HG02938 (cell line): ENCODE measurements around the gene ZBTB17.
A peak's percentile ranks its signal among the peaks of the same experiment; 100 is the strongest.

Experiments used
- ATAC-seq: cut with Tn5 transposase; IDR thresholded peaks from one replicate; pipeline ENCODE4 v1.9.1; 2021; ENCODE audit warnings: mild to moderate bottlenecking, moderate library complexity; ENCODE audit not compliant: unreplicated experiment

ZBTB17 gene

DNA sequence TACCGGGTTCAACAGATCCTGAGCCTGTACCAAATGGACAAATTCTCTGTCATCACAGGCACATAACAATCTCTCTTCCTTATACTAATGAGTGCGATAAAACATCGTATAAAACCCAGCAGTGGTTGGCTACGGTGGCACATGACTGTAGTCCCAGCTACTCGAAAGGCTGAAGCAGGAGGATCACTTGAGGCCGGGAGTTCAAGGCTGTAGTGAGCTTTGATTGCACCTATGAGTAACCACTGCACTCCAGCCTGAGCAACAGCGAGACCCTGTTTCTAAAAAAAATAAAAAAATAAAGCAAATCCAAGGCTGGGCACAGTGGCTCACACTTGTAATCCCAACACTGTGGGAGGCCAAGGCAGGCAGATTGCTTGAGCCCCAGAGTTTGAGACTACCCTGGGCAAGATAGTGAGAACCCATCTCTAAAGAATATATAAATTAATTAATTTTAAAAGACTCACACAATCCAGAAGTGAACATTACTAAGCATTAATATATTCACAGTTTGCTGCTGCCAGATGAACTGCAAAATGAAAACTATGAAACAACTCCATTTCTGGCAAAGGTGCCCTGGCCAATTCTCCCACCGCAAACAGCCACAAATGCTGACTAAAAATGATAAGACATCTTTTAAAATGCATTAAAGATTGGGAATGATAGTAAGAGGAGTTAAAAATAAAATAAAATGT, 13.1 kb downstream of the ZBTB17 start:
- ATAC-seq = no peak

DNA sequence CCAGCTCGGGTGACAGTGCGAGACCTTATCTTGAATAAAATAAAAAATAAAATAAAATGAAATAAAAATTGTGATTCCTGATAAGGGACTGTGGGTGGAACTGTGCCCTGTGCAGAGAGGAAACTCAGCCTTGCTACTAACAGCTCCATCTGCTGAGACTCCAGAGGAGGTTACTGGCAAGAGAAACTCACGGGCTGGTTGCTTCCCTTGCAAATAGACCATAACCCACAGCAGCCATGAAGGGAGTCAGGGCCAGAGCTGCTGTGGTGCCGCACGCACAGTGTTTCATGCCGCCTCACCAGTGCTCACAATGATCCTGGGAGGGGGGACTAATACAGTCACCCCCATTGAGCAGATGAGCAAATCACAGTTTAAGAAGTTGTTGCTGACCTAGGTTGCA, 13.7 kb downstream of the ZBTB17 start:
- ATAC-seq = no peak

DNA sequence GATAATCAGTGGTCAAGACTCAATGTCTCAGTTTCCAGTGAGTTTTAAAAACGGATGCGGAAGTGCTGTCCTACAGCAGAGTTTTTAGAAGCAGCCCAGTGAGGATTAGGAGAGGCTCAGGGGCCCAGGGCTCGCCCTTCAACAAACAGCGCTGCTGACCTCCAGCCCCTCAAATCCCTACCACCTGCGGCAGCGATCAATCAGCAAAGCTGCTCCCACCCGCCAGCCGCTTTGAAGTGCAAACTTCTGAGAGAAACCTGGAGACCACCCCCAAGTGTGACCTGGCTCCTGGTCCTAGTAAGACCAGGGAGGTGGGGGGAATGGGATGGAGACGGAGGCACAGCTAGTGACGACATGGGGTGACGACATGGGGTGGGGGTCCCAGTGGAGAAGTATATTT, 14.4 kb downstream of the ZBTB17 start:
- no peak for ATAC-seq

DNA sequence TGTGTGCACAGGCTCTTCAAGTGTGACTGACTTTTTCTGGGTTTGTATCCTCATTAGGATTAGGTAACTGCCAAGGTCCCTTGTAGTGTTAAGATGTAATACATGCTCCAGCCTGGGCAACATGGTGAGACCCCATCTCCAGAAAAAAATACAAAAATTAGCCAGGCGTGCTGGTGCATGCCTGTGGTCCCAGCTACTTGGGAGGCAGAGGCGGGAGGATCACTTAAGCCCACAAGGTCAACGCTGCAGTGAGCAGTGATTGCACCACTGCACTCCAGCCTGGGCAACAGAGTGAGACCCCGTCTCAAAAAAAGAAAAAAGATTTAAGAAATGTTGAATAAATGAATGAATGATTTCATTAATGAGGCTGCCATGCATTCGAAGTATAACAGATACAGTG, 15.1 kb downstream of the ZBTB17 start:
- no peak for ATAC-seq

DNA sequence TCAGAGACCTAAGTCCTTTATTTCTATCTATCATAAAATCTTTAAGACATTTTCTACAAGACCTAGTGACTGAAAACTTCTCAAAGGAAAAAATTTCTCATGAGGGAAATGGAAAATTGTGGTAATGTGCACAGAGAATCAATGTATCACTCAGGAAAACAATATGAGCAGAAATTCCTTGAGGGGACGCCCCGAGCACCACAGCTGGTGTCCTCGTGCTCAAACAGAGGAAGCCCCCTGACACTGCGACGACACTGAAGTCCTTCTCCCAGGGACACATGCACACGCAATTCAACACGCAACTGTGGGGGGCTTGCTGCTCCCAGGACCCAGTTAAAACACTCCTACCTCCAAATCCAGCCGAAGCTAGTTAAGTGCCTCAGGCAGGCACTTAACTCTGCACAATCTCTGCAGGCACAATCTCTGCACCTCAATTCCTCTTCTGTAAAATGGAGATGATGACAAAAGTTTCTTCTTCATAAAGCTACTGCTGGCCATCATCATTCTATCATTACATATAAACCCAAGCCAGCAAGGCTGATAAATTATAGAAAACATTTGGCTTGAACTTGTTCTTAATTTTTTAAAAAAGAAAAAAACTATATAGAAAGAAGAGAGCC, 16.0 kb downstream of the ZBTB17 start:
- ATAC-seq = no peak

DNA sequence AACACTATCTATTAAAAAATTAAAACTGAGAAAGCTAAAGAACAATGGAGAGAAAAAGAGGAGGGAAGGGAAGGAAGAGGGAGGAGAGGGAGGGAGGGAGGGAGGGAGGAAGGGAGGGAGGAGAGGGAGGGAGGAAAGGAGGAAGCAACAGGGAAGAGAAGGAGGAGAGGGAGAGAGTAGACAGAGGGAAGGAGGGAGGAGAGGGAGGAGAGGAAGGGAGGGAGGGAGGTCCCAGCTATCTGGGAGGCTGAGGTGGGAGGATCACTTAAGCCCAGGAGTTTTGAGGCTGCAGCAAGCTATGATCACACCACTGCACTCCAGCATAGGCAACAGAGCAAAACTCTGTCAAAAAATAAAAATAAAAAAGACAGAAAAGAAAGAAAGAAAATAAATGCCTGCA, 16.5 kb downstream of the ZBTB17 start:
- no peak for ATAC-seq

DNA sequence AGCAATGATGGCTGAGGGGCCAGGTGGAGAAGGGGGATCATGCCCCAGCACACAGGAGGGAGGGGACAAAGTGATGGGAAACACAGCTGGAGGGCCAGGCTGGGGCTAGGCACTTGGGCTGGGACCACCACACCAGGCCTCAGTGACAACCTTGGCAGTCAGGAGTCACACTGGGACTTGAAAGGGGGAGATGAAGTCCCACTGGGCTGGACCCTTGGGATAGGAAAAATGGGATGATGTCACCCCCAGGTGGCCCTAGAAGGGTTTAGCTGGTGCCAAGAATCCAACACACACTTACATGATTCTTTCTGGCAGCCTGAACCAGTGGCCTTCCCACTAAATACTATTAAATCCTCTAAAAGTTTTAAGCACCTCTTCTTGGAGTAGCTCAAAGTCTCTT, 17.1 kb downstream of the ZBTB17 start:
- ATAC-seq = no peak

DNA sequence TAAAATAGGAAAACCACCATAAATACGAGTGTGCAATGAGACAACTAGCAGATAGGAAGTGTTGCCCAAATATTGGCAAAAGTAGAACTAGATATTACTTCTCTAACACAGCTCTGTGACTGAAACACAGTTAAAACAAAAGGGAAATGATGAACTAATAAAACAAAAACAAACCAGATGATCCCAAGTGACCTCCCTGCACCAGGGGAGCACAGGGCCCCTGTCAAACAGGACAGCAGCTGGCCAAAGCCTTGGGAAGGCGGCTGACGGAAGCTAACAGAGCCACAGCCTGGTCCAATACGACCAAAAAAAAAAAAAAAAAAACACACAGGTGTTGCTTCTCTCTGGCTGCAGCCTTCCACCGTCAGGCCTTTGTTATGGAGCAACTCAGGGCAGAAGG, 17.8 kb downstream of the ZBTB17 start:
- no peak for ATAC-seq

DNA sequence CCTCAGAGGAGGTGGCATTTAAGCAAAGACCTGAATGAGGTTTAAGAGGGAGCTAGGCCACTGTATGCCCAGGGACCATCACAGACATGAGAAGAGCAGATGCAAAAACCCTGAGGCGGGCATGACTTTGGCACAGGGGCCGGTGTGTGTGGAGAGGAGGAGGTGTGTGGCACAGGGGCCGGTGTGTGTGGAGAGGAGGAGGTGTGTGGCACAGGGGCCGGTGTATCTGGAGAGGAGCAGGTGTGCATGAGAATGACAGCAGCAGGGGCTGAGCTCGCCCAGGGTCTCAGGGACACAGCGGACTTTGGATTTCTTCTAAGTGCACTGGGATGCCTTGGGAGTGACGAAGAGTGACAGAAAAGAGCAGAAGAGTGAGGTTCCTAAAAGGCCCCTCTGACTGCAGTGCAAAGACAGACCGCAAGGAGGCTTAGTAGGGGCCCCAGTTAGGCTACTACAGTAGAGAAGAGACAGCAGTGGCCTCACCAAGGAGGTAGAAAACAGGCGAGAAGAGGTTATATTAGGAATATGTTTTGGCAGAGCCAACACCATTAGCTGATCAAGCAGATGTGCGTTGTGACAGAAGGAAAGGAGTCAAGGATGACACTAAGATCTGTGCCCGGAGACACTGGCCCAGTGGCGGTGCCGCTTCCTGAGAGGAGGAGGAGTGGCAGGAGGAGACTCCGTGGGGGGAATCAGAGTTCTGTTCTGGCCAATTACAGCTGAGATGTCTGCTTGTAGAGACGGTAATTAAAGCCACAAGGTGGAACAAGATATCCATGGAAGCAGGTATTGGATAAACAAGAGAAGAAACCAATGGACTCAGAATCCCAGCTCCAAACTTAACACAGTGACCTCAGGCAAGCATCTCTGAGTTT, 18.4 kb downstream of the ZBTB17 start:
- ATAC-seq = no peak

DNA sequence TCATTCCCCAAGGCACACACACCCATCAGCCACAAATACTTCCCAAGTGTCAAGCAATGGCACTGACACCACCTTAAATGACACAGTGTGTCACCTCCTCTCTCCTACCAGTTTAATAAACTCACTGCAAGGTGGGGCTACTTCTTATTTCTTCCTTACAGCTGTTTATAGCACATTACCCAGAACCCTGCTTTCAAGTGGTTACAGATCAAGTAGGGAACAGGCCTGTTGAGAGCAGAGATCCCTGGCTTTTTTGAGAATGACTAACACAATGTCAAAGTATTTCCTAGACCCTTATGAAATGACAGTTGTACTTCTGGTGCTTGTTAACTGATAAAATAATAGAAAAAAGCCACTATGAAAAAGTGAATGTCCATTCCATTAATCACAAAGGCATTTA, 19.8 kb downstream of the ZBTB17 start:
- no peak for ATAC-seq

DNA sequence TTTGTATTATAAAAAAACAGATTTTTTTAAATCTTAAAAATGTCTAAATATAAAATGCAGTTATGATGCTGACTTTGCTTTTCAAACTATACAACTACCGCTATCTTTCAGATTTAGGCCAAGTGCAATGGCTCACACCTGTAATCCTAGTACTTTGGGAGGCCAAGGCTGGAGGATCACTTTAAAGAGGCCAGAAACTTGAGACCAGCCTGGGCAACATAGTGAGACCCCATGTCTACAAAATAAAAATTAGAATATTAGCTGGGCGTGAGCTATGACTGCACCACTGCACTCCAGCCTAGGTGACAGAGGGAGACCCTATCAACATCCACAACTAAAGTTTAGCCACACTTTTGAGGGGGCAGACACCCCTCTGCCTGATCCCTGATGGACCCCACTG, 20.3 kb downstream of the ZBTB17 start:
- no peak for ATAC-seq

DNA sequence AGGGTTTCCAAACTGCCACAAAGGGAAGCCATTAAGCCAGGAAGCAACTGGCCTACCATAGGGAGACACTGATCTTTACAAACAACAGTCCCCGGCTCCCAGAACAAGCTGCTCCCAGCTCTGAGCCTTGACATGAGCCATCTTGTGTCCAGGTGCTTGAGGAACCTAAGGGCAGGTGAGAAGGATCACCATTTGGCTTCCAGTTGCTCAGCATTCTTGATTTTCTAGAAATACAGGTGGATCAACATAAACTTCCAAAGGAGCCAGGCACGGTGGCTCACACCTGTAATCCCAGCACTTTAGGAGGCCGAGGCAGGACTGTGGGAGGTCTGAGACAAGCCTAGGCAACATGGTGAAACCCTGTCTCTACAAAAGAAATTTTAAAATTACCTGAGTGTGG, 21.6 kb downstream of the ZBTB17 start:
- no peak for ATAC-seq

DNA sequence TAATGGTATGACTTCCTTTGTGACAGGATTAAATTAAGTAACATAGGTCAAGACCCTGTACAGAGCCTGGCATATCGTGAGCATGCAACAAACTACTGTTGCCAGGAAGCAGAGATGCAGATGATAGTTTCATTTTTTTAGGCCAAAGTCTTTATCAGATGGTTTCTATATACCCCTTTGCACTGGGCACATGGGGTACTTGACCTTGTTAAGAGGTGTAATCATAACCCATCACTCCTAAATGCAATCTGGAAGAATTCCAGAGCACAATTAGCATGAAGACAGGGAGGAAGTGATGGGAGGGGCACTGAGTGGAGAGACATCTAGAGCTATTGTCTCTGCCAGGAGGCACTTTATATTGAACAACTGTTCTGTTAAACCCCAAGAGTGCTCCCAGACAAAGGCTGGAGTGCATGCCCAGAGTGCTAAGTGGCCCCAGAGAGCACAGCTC, 22.1 kb downstream of the ZBTB17 start:
- ATAC-seq = no peak

DNA sequence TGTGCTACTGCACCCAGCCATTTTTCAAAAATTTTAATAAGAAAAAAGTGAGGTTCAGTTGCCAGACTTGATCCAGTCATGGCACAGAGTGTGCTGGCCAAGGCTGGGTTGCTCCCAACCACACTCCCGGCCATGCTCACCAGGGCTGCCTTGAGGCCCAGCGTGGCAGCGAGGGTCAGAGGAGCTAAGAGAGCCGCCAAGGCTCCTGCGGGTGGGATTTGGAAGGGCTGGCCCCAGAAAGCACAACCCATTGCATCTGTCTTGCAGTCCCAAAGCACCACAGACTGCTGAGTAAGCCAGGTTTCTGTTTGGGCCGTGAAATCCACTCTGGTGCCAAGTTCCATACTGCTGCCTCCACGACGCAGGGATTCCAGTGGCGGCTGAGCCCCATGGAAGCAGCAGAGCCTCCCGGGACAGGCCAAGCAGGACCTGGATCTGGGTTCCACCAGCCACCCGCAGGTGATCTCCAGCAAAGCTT, 22.6 kb downstream of the ZBTB17 start:
- no peak for ATAC-seq

DNA sequence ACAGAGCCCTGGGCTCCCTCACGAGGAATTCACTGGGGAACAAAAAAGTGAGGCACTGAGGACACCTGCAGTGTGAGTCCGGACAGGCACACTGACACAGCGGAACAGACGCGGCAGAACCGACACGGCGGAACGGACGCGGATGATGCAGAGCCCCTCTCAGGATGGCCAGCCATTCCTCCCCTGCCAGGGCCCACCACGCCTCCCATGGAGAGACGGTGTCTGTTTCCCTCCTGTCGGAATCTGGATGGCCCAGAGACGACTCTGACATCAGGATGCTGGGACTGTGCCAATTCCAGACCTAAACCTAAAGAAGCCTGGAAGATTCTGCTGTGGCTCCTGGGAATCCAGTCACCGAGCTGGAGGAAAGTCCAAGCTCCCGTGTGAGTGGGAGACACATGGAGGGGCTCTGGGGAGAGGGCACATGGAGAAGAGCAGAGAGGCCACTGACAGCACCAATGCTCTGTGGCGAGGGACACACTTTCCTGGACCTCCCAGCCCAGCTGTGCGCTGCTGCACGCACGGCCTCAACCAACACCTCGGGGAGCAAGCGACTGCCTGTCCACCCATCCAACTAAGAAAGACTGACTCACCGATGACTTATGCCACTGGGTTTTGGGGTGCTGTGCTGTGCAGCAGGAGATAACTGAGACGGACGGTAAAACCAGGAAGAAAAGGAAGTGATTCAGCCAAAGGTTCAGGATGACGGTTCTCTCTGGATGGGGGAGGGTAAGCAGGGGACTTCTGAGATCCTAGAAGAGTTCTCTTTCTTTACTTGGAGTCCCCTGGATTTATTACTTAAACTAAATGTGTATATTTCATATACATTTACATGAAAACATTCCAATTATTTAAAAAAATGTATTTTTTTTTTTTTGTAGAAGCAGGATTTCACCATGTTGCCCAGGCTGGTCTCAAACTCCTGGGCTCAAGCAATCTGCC, 23.3 kb downstream of the ZBTB17 start:
- ATAC-seq = no peak

DNA sequence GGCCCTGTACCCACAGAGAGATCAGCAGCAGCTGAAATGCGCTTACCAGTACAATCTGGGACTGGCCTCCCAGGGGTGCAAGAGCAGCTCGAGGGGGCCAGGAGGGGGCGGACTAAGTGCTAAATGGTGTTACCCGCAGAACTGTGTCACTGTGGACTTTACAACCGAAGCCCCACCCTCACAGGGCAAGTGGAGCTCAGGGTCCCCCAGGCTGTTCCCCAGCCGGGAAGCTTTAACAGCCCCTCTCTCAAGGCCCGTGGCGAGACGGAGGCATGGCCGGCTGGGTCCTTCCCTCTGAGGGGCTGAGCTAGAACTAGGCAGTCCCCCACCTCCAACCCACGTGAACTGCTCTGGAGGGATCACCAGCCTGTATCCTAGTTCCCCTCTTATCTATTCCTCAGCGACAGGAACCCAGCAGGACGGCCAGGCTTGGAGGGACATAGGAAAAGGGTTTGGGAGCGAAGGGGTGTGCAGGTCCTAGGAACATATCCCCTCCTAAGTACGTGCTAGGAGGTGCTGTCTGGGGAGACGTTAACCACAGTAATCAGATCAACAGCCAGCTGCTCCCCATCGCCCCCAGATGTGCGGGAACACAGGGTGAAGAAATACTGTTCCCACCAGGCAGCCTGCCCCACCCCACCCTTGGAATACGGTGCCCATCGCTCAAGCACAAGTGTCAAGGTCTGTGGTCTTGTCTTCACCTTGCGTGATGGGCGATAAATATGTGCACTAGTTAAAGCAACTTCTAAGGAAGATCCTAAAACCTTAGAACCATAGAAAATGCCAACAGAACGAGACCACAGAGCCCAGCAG, 24.4 kb downstream of the ZBTB17 start:
- no peak for ATAC-seq

DNA sequence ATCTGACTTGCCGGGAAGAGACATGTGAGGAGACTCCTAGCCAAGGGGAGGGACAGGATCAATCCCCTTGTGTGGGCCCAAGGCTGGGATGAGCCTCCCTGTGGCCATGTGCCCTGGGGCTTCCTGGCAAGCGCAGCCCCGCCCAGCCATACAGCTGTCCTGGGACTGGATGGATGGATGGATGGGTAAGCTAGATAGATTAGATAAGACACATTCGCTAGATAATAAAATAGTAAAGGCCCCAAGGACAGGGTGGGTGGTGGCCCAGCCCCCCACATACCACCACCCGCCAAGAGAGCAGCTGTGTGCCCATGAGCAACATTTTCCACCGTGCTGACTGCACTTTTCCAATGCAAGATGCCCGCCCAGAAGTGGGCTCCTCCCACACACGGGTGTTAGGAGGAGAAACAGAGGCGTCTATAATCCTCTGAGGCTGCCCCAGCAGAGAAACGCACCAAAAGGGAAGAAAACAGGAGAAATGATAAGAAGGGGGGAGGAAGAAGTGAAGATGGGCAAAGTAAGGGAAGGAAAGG, 25.1 kb downstream of the ZBTB17 start:
- ATAC-seq = no peak

DNA sequence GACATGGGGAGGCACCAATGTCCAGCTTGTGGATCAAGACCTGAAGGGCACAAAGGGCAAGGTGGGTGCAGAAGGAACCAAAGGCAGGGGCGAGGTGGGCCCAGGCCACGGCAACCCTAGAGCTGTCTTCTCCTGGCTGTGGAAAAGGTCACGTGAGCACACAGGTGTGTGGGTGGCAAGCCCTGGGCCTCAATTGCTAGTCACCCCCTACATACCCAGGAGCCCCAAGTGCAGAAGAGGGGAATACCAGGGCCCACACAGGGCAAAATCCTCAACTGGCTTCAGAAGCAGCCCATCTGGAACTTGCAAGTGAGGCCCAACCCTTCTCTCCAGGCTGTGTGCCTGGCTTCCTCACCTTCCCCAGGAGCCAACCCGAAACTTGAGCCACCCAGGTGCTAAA, 25.6 kb downstream of the ZBTB17 start:
- ATAC-seq = no peak

DNA sequence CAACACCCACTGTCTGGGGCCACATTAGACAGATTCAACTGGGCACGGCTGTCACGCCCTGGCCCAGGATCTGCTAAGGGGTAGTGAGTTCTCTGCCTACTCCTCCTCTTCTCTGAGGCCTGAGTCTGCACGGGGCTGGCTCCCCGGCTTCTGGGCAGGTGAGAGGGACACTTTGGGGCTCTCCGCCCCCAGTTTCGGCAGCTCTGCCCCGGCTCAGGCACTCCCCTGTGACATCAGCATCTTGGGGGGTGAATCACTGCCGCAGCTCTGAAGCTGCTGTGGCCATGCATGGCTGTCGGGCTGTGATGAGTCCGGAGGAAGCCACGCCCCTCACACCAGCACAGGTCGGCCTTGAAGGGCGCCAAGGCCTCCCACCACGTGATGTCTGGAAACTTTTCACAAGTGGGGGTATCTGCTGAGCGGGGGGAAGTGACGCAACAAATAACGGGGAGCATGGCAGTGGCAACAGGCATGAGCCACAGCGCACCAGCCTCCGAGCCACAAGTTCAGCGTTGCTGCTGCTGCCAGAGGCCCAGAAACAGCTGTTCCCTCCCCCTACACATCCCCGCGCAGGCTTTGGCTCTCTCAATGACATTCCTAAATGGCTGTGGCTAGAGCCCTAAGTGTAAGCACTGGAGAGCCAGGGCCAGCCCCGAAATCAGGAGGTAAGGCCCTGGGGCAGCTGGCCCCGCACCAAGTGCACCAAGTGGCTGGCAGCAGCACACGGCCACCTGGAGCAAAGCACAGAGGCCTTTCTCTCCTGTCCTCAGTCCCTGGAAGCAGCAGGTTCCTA, 26.3 kb downstream of the ZBTB17 start:
- peak; percentile 45 for ATAC-seq
